HG03457 (cell line): ENCODE data around the gene LENG1.

Experiments used
- ATAC-seq: cut with Tn5 transposase; IDR thresholded peaks from one replicate; pipeline ENCODE4 v1.9.1; 2021; ENCODE audit warnings: moderate number of reproducible peaks; ENCODE audit not compliant: unreplicated experiment

The LENG1 gene

GRCh38 chr19:54114340-54115108, 45.0 kb downstream of the LENG1 start:
- no peak for ATAC-seq

GRCh38 chr19:54109651-54110050, 49.9 kb downstream of the LENG1 start:
- no peak for ATAC-seq

- no peak for ATAC-seq
Measured at GRCh38 chr19:54108496-54108895, 51.0 kb downstream of the LENG1 start.

GRCh38 chr19:54107876-54108490, 51.5 kb downstream of the LENG1 start:
- ATAC-seq, result no peak

GRCh38 chr19:54106716-54107115, 52.8 kb downstream of the LENG1 start:
- ATAC-seq, result no peak

DNA sequence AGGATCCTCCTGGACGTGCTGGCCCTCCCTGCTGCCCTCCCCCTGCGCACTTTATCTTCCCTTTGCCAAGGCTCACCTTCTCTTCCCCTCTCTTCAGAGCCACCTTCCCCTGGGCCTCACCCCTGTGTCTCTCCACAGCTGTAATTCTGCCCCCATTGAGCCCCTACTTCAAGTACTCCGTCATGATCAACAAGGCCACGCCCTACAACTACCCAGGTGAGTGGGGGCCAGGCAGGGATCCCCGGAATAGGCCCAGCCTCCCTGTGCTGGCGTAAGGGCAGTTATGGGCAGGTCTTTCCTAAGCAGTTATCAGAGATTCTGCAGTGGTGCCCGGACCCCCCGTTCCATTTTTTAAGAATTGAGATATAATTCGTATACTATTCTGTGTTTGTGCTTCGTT, 53.7 kb downstream of the LENG1 start:
- no peak for ATAC-seq
